Measurements from ENCODE around the gene IFITM10. TPM values are rescaled to one million over a fixed set of nuclear protein-coding genes. Genes with fewer than 3 reads are reported as not detected.

Gene IFITM10
- total RNA-seq, 1 donor from 2014 or later = 1.1 TPM

- no peak for TF ChIP-seq CTCF (IDR thresholded peaks at IDR 0.05; ENCODE audit: insufficient read depth, low read length, poor library complexity, severe bottlenecking)
- H3K27me3 ChIP-seq (ENCODE audit: control insufficient read depth, insufficient read depth, low read length) = peaks cover 24% of the 10 kb centered on the region
- no peak overlapping the region for H3K4me3 ChIP-seq (ENCODE audit: low read depth, low read length)
- DNase-seq (ENCODE audit: low read depth) = no peak
- no peaks in the 10 kb centered on the region for H3K36me3 ChIP-seq (ENCODE audit: control insufficient read depth, insufficient read depth, low read length)
Observed at GRCh38 chr11:1733716-1734640, 16.4 kb downstream of the IFITM10 start.

- no peak for TF ChIP-seq CTCF (IDR thresholded peaks at IDR 0.05; ENCODE audit: insufficient read depth, low read length, poor library complexity, severe bottlenecking)
- Histone ChIP-seq H3K4me3 (ENCODE audit: low read depth, low read length) (no peak overlapping the region), H3K36me3 (ENCODE audit: control insufficient read depth, insufficient read depth, low read length) (no peaks in the 10 kb centered on the region), H3K27me3 (ENCODE audit: control insufficient read depth, insufficient read depth, low read length) (peaks cover 24% of the 10 kb centered on the region)
- DNase-seq (ENCODE audit: low read depth) = no peak
Observed at GRCh38 chr11:1733009-1733715, 17.2 kb downstream of the IFITM10 start.

GRCh38 chr11:1732418-1733008, 17.9 kb downstream of the IFITM10 start:
- no peak for DNase-seq (ENCODE audit: low read depth)
- Histone ChIP-seq H3K36me3 (ENCODE audit: control insufficient read depth, insufficient read depth, low read length) (no peaks in the 10 kb centered on the region), H3K27me3 (ENCODE audit: control insufficient read depth, insufficient read depth, low read length) (peaks cover 24% of the 10 kb centered on the region), H3K4me3 (ENCODE audit: low read depth, low read length) (no peak overlapping the region)
- no peak for TF ChIP-seq CTCF (IDR thresholded peaks at IDR 0.05; ENCODE audit: insufficient read depth, low read length, poor library complexity, severe bottlenecking)

GRCh38 chr11:1731451-1732059, 18.8 kb downstream of the IFITM10 start:
- DNase-seq (ENCODE audit: low read depth) = no peak
- Histone ChIP-seq H3K4me3 (ENCODE audit: low read depth, low read length) (no peak overlapping the region), H3K36me3 (ENCODE audit: control insufficient read depth, insufficient read depth, low read length) (no peaks in the 10 kb centered on the region), H3K27me3 (ENCODE audit: control insufficient read depth, insufficient read depth, low read length) (peaks cover 24% of the 10 kb centered on the region)
- no peak for TF ChIP-seq CTCF (IDR thresholded peaks at IDR 0.05; ENCODE audit: insufficient read depth, low read length, poor library complexity, severe bottlenecking)

GRCh38 chr11:1730059-1730629, 20.3 kb downstream of the IFITM10 start:
- Histone ChIP-seq H3K27me3 (ENCODE audit: control insufficient read depth, insufficient read depth, low read length) (peaks cover 24% of the 10 kb centered on the region), H3K36me3 (ENCODE audit: control insufficient read depth, insufficient read depth, low read length) (no peaks in the 10 kb centered on the region), H3K4me3 (ENCODE audit: low read depth, low read length) (no peak overlapping the region)
- TF ChIP-seq CTCF (IDR thresholded peaks at IDR 0.05; ENCODE audit: insufficient read depth, low read length, poor library complexity, severe bottlenecking) = no peak
- no peak for DNase-seq (ENCODE audit: low read depth)
